Mucosa of stomach (tissue), 1 donor: ENCODE measurements around the gene FKBP14.

ENCODE experiments used
- H3K27me3 ChIP-seq: one replicate; pipeline ENCODE4 v1.7.0; 2013; ENCODE audit warnings: mild to moderate bottlenecking, low read length; ENCODE audit not compliant: control insufficient read depth, insufficient read depth
- H3K36me3 ChIP-seq: one replicate; pipeline ENCODE4 v1.7.0; 2013; ENCODE audit warnings: low read length; ENCODE audit not compliant: control insufficient read depth, insufficient read depth
- H3K4me1 ChIP-seq: one replicate; pipeline ENCODE4 v1.7.0; 2013; ENCODE audit warnings: mild to moderate bottlenecking, low read length; ENCODE audit not compliant: control insufficient read depth, insufficient read depth
- H3K4me3 ChIP-seq: one replicate; pipeline ENCODE4 v1.7.0; 2013; ENCODE audit warnings: low read length
- H3K9ac ChIP-seq: one replicate; pipeline ENCODE4 v1.7.0; 2013; ENCODE audit warnings: mild to moderate bottlenecking, low read length, moderate library complexity
- H3K9me3 ChIP-seq: one replicate; pipeline ENCODE4 v1.7.0; 2013; ENCODE audit warnings: mild to moderate bottlenecking, low read length, moderate library complexity; ENCODE audit not compliant: control insufficient read depth
- donor health status: Pancreatic carcinoma.

FKBP14 gene

DNA sequence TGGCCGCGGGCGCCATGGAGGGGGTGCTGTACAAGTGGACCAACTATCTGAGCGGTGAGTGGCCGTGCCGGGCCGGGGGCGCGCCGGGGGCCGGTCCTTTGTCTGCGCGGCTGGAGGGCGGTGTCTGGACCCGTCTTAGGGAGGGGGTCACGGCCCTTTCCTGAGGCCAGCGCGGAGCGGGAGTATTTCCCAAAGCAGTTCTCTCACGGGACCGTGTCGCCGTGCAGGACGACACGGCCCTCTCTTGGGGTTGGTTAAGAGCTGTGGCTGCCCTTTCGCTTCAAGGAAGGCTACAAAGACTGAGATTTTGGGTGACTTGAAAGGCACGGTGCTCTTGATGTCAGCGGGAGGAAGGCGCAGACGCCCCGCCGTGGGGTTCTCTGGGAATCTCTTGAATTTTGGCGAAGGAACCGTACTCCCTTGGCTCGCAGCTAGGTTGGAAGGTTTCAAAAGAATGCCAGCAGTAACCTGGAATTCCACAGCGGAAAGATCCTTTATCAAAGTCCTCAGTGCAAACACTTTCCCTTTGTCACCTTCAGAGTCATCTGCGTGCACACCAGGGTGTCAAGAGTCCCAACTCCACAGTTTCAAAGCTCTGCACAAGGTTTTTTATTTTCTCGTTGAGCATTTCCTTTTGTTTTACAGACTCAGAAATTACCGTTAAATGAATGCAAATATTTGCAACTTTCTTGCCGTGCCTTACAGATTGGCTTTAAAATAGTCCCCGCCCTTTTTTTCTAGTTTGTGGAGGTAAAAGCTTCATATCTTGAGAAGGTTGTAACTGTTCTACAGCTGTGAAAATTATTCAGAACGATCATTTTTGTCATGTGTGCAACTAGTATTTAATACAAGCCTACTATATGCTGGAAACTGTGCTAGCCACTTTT is 2.5 kb upstream of the FKBP14 start:
- H3K4me1 ChIP-seq, result peaks cover 4% of the 10 kb centered on the region
- H3K9me3 ChIP-seq, result no peaks in the 10 kb centered on the region
- peak overlapping the region; percentile 69 for H3K9ac ChIP-seq
- peak overlapping the region; percentile 43 for H3K4me3 ChIP-seq
- no peaks in the 10 kb centered on the region for H3K36me3 ChIP-seq
- no peaks in the 10 kb centered on the region for H3K27me3 ChIP-seq

DNA sequence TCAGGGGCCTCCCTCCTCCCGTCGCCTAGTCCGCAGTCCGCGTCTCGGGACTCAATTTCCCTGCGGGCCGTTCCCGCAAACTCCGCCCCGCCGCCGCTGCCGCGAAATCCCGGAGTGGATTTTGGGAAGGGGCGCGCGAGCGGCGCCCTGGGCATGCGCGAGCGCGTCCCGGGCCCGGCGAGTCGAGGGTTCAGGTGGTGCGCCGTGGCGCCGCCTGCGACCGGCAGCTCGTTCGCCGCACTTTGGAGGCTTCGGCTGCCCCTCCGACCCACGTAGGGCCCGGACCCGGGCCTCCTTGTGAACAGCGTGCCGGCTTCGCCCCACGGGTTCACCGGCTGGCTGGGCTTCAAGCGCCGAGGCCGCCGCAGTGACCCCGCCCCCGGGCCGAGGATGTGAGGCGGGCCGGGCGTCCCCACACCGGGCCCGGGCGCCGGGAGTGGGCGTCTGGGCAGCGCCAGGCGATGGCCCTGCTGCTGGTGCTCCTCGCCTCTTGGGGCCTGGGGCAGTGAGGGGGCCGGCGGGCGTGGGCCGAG is 1.8 kb upstream of the FKBP14 start, which contains the start of gene PLEKHA8:
Gene PLEKHA8 (plus strand): TSS at position 197 of the 533 bp plus-strand sequence. CDS start 351 bp downstream, outside the sequence.
- Histone ChIP-seq H3K36me3 (no peaks in the 10 kb centered on the region), H3K4me3 (peak within 1 kb of the TSS; percentile 43), H3K9ac (peak within 1 kb of the TSS; percentile 69), H3K27me3 (no peaks in the 10 kb centered on the region), H3K4me1 (peaks cover 4% of the 10 kb centered on the region), H3K9me3 (no peaks in the 10 kb centered on the region)

DNA sequence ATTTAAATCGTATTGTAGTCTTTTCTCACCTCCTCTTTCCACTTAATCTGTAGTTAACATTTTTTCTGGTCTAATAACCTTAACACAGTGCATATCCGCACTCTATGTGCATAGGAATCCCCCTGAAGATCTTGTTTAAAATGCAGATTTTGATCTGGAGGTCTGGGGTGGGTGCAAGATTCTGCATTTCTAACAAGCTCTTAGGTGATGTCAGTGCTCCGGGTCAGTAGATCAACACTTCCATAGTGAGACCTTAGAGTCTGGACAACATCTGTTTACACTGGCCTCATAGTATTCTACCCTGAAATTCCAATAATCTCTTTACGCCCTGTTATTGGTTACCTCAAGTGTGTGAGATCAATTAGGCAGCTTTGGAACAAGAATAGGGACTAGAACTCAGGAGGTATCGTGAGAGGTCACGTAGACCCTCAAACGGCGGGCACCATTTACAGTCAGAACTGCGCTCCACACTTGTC is 1.3 kb upstream of the FKBP14 start:
- H3K4me3 ChIP-seq, result peak overlapping the region; percentile 43
- H3K9ac ChIP-seq, result peak overlapping the region; percentile 69
- H3K27me3 ChIP-seq, result no peaks in the 10 kb centered on the region
- no peaks in the 10 kb centered on the region for H3K9me3 ChIP-seq
- H3K4me1 ChIP-seq, result peaks cover 4% of the 10 kb centered on the region
- H3K36me3 ChIP-seq, result no peaks in the 10 kb centered on the region

DNA sequence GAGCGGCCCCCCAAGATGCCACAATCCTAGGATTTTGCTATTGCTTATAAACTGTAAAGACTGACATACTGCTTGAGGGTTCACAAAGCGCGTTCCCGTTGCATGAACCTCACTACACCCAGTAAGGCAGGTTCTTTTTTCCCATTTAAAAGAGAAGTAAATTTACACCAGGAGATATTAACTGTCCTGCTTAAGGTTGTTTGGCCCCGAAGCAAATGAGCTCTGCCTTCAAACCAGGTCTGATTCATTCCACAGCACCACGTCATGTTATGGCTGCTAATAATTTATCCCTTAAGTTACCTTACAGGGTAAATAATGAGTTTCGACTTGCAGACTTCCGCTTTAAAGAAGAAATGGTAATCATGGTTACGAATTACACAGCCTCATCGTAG is 559 bp upstream of the FKBP14 start:
- Histone ChIP-seq H3K27me3 (no peaks in the 10 kb centered on the region), H3K4me1 (no peaks in the 10 kb centered on the region), H3K9ac (peak overlapping the region; percentile 69), H3K36me3 (no peaks in the 10 kb centered on the region), H3K4me3 (peak overlapping the region; percentile 43), H3K9me3 (no peaks in the 10 kb centered on the region)

DNA sequence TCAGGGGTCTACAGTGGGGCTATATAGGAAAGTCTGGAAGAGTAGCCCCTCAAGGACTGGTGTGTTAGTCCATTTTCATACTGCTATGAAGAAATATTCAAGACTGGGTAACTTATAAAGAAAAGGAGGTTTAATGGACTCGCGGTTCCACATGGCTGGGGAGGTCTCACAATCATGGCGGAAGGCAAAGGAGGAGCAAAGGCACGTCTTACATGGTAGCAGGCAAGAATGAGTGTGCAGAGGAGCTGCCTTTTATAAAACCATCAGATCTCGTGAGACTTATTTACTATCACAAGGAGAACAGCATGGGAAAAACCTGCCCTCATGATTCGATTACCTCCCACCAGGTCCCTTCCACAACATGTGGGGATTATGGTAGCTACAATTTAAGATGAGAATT is 3.0 kb downstream of the FKBP14 start:
- Histone ChIP-seq H3K4me3 (no peak overlapping the region), H3K36me3 (no peaks in the 10 kb centered on the region), H3K27me3 (no peaks in the 10 kb centered on the region), H3K9ac (no peak overlapping the region), H3K4me1 (no peaks in the 10 kb centered on the region), H3K9me3 (no peaks in the 10 kb centered on the region)

DNA sequence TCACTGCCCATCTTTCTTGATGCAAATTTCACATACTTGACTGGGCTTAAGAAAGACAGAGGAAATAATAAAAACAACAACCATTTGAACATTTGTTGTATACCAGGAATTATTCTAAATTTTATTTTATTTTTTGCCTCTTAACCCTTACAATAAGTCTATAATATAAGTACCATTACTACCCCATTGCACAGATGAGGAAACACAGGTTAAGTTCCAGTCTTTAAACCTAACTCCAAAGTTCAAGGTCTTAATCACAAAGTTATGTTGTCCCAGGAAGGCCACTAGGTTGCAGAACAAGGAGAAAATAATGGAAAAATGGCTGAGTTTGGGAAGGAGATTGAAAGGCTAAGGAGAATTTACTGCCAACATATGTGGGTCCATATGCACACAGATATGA is 3.5 kb downstream of the FKBP14 start:
- H3K27me3 ChIP-seq, result no peaks in the 10 kb centered on the region
- H3K9ac ChIP-seq, result no peak overlapping the region
- H3K4me1 ChIP-seq, result no peaks in the 10 kb centered on the region
- H3K36me3 ChIP-seq, result no peaks in the 10 kb centered on the region
- H3K4me3 ChIP-seq, result no peak overlapping the region
- H3K9me3 ChIP-seq, result no peaks in the 10 kb centered on the region

DNA sequence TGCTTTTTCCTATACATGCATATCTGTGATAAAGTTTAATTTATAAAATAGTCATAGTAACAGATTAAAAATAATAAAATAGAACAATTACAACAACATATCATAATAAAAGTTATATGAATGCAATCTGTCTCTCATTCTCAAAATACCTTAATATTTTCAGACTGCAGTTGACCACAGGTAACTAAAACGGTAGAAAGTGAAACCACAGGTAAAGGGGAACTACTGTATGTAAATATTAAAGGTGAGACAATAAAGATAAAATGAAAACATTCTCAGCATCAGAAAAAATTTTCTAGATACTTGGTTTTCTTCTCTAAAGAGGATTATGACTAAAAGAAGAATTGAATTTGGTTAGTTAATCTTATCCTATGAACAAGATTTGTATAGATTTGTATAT is 6.0 kb downstream of the FKBP14 start:
- Histone ChIP-seq H3K4me1 (no peaks in the 10 kb centered on the region), H3K36me3 (no peaks in the 10 kb centered on the region), H3K9ac (no peak overlapping the region), H3K27me3 (no peaks in the 10 kb centered on the region), H3K9me3 (no peaks in the 10 kb centered on the region), H3K4me3 (no peak overlapping the region)

DNA sequence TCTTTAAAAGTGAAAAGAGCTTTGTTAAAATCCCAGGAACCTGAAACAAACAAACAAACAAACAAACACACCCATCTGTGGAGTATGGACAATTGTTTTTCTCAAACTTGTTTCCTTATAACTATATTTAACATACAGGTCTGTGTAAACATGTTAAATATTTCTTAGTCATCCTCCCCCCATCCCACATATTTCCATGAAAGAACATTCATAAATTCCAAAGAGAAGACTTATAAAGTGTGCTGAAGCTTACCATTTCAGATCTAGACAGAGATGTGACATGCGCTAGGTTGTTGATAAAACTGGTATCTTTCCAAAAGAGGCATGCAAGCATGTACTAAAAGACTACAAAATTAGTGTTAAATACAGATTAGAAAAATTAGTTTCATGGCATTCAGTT is 6.5 kb downstream of the FKBP14 start:
- no peaks in the 10 kb centered on the region for H3K27me3 ChIP-seq
- H3K36me3 ChIP-seq, result no peaks in the 10 kb centered on the region
- H3K4me1 ChIP-seq, result no peaks in the 10 kb centered on the region
- no peaks in the 10 kb centered on the region for H3K9me3 ChIP-seq
- H3K9ac ChIP-seq, result no peak overlapping the region
- no peak overlapping the region for H3K4me3 ChIP-seq

DNA sequence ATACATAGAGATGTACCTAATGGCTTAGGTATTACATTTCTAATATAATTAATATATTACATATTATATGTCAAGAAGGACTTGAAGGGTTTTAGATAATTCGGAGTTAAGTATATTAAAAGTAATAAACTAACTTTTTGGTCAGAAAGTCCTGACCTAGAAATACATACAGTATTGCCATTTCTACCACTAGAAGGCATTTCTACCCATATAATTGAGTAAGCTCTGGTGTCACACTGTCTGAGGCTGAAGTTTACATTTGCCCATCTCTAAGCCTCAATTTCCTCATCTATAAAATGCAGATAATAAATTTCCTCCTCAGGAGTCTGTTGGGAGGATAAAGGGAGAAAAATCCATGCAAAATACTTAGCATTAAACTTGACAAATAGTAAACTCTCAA is 7.1 kb downstream of the FKBP14 start:
- Histone ChIP-seq H3K4me3 (no peak overlapping the region), H3K9me3 (no peaks in the 10 kb centered on the region), H3K27me3 (no peaks in the 10 kb centered on the region), H3K4me1 (no peaks in the 10 kb centered on the region), H3K36me3 (no peaks in the 10 kb centered on the region), H3K9ac (no peak overlapping the region)

DNA sequence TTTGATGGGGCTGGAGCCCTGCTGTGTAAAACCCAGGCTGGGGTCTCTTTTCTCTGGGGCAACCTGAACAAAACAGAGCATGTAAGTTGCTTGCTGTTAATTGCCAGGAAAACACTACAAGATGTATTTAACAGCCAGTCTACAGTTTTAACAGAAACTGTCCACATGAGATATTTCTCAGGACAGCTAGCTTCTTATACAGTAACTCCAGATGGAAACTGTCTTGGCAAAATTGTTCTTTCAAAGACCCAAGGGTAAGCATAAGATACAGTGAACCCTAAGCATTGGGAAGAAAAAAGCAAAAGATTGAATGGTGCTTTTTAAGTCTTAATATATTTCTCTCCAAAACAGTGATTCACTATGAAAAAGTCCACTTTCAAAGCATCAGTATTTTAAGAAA is 8.1 kb downstream of the FKBP14 start:
- H3K4me1 ChIP-seq, result no peaks in the 10 kb centered on the region
- no peaks in the 10 kb centered on the region for H3K27me3 ChIP-seq
- no peaks in the 10 kb centered on the region for H3K9me3 ChIP-seq
- no peak overlapping the region for H3K4me3 ChIP-seq
- no peak overlapping the region for H3K9ac ChIP-seq
- no peaks in the 10 kb centered on the region for H3K36me3 ChIP-seq

DNA sequence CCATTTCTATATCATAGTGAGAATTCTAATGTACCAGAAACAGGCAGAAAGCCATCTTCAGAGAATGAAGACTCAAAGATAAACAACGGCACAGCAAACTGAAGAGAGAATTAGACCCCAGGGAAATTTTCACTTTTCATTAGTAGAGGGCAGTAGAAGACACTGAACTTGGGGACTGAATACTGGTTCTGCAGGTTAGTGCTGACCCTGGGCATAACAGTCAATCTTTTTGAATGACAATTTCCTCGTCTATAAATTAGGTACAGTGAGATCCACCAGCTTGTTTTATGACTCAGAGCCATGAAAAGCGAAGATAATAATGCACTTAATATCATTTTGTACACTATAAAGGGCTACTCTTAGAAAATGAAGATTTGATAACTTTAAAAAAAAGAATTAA is 13.7 kb downstream of the FKBP14 start:
- Histone ChIP-seq H3K4me3 (no peak overlapping the region), H3K27me3 (no peaks in the 10 kb centered on the region), H3K36me3 (no peaks in the 10 kb centered on the region), H3K9me3 (no peaks in the 10 kb centered on the region), H3K9ac (no peak overlapping the region), H3K4me1 (no peaks in the 10 kb centered on the region)

DNA sequence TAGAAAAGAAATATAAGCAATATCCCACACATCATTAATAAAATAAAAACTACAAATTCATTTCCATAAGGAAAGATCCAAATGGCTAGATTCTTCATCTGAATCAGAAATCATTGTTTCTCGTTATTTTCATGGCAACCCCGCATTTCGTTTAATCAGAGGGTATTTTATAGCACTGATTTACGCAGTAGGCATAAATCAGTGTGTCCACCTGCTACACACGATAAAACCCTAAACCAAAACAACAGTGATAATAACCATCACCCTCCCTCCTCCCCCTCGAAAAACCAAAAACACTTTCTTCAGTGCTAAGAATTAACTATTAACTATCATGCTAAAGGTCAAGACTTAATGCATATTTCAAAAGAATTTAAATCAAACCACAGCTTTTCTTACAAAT is 16.5 kb downstream of the FKBP14 start:
- no peak overlapping the region for H3K4me3 ChIP-seq
- H3K36me3 ChIP-seq, result no peaks in the 10 kb centered on the region
- H3K27me3 ChIP-seq, result no peaks in the 10 kb centered on the region
- H3K9me3 ChIP-seq, result no peaks in the 10 kb centered on the region
- no peaks in the 10 kb centered on the region for H3K4me1 ChIP-seq
- no peak overlapping the region for H3K9ac ChIP-seq
